HepG2 (cell line): ENCODE measurements around the gene TMEM253. TPM values are rescaled to one million over a fixed set of nuclear protein-coding genes. Genes with fewer than 3 reads are reported as not detected.
A peak's percentile ranks its signal among the peaks of the same experiment; 100 is the strongest.

ENCODE experiments used
- BHLHE40 ChIP-seq: IDR thresholded peaks from 2 replicates; pipeline ENCODE4 v1.6.1; 2011; ENCODE audit warnings: low read length, improper control_type of control experiment
- BRF2 ChIP-seq: sonication (generic); formaldehyde crosslinking; IDR thresholded peaks from 2 replicates; pipeline ENCODE4 v1.8.1; 2022; ENCODE audit warnings: mild to moderate bottlenecking, missing genetic modification reagents
- CSRNP2 ChIP-seq: sonication (generic); formaldehyde crosslinking; conservative IDR thresholded peaks from 2 replicates; pipeline ENCODE4 v1.8.0; 2022; ENCODE audit warnings: low read depth, missing genetic modification reagents
- EHMT2 ChIP-seq: fragments of 200-600 bp; sonication (generic); IDR thresholded peaks from 2 replicates; pipeline ENCODE4 v1.7.0; 2017; ENCODE audit warnings: antibody characterized with exemption, low read depth, low read length, borderline replicate concordance
- ELF1 ChIP-seq: sonication (generic); formaldehyde crosslinking; IDR thresholded peaks from 2 replicates; pipeline ENCODE4 v1.4.0; 2020; ENCODE audit warnings: missing genetic modification reagents
- ETV6 ChIP-seq: sonication (generic); formaldehyde crosslinking; conservative IDR thresholded peaks from 2 replicates; pipeline ENCODE4 v1.4.0; 2020; ENCODE audit warnings: missing genetic modification reagents
- FLYWCH1 ChIP-seq: sonication (generic); formaldehyde crosslinking; IDR thresholded peaks from 2 replicates; pipeline ENCODE4 v1.8.1; 2023; ENCODE audit warnings: mild to moderate bottlenecking, missing genetic modification reagents
- FOXM1 ChIP-seq: sonication (generic); formaldehyde crosslinking; IDR thresholded peaks from 2 replicates; pipeline ENCODE4 v1.5.0; 2020; ENCODE audit warnings: missing genetic modification reagents
- GLI4 ChIP-seq: sonication (generic); formaldehyde crosslinking; IDR thresholded peaks from 2 replicates; pipeline ENCODE4 v1.5.1; 2020; ENCODE audit warnings: missing genetic modification reagents, mild to moderate bottlenecking, moderate library complexity, borderline replicate concordance
- HDAC2 ChIP-seq: sonication (generic); formaldehyde crosslinking; IDR thresholded peaks from 2 replicates; pipeline ENCODE4 v1.4.0; 2020; ENCODE audit warnings: missing genetic modification reagents
- KLF16 ChIP-seq, 2 experiments: sonication (generic) in 1 of 2; formaldehyde crosslinking in 1 of 2; IDR thresholded peaks; 2 replicates each; pipeline versions ENCODE4 v1.6.1 to v1.8.0; 2016 to 2023; ENCODE audit warnings: missing genetic modification reagents in 2 of 2, missing compliant biosample characterization in 1 of 2
- MEIS2 ChIP-seq: sonication (generic); formaldehyde crosslinking; IDR thresholded peaks from 2 replicates; pipeline ENCODE4 v1.9.0; 2021; ENCODE audit warnings: mild to moderate bottlenecking, missing genetic modification reagents
- MLX ChIP-seq: IDR thresholded peaks from 2 replicates; pipeline ENCODE4 v1.6.1; 2016
- POGZ ChIP-seq: sonication (generic); formaldehyde crosslinking; IDR thresholded peaks from 2 replicates; pipeline ENCODE4 v1.4.0; 2020; ENCODE audit warnings: mild to moderate bottlenecking, missing genetic modification reagents
- REL ChIP-seq: sonication (generic); formaldehyde crosslinking; conservative IDR thresholded peaks from 2 replicates; pipeline ENCODE4 v1.8.0; 2022; ENCODE audit warnings: mild to moderate bottlenecking, missing genetic modification reagents, moderate library complexity
- SALL1 ChIP-seq: sonication (generic); formaldehyde crosslinking; IDR thresholded peaks from 2 replicates; pipeline ENCODE4 v1.8.0; 2022; ENCODE audit warnings: mild to moderate bottlenecking, missing genetic modification reagents
- TSC22D2 ChIP-seq: sonication (generic); formaldehyde crosslinking; IDR thresholded peaks from 2 replicates; pipeline ENCODE4 v1.5.1; 2020; ENCODE audit warnings: missing genetic modification reagents, mild to moderate bottlenecking, borderline replicate concordance
- ZFP36 ChIP-seq: fragments of 150-350 bp; IDR thresholded peaks from 2 replicates; pipeline ENCODE4 v1.6.1; 2018; ENCODE audit warnings: borderline replicate concordance, low read length, low read depth; ENCODE audit not compliant: partially characterized antibody
- ZFP37 ChIP-seq: sonication (generic); formaldehyde crosslinking; IDR thresholded peaks from 2 replicates; pipeline ENCODE4 v1.4.0; 2020; ENCODE audit warnings: missing genetic modification reagents, borderline replicate concordance
- ZMYM3 ChIP-seq: sonication (generic); formaldehyde crosslinking; IDR thresholded peaks from 2 replicates; pipeline ENCODE4 v1.5.1; 2020; ENCODE audit warnings: mild to moderate bottlenecking, missing genetic modification reagents
- ZNF451 ChIP-seq: sonication (generic); formaldehyde crosslinking; IDR thresholded peaks from 2 replicates; pipeline ENCODE4 v1.5.0; 2020; ENCODE audit warnings: mild to moderate bottlenecking, missing genetic modification reagents
- ZNF530 ChIP-seq: sonication (generic); formaldehyde crosslinking; IDR thresholded peaks from 2 replicates; pipeline ENCODE4 v1.5.0; 2020; ENCODE audit warnings: low read depth, mild to moderate bottlenecking, missing genetic modification reagents
- ZNF616 ChIP-seq: sonication (generic); formaldehyde crosslinking; IDR thresholded peaks from 2 replicates; pipeline ENCODE4 v1.5.0; 2020; ENCODE audit warnings: low read depth, mild to moderate bottlenecking, missing genetic modification reagents
- ZSCAN30 ChIP-seq: sonication (generic); formaldehyde crosslinking; IDR thresholded peaks from 2 replicates; pipeline ENCODE4 v1.5.0; 2020; ENCODE audit warnings: mild to moderate bottlenecking, missing genetic modification reagents
- polyA plus RNA-seq, 8 experiments: library from polyadenylated mRNA; depleted of rRNA in 3 of 8; stranded (reverse) in 7 of 8; unstranded in 1 of 8; fragments of >200 nt; fragmentation: Illumina TruSeq in 4 of 8; extraction: Trizol in 4 of 8; gene quantifications; 2 replicates each; pipeline versions ENCODE4 v1.2.1 to v1.2.3, GENCODE V29; 2011 to 2016; ENCODE audit warnings: low read depth in 4 of 8, missing spikeins in 1 of 8, mixed read lengths in 1 of 8; ENCODE audit not compliant: insufficient read depth in 1 of 8
- total RNA-seq, 5 experiments: library from RNA; depleted of rRNA; stranded (reverse); fragments of >200 nt; fragmentation: Illumina TruSeq; extraction: Trizol; gene quantifications; 2 replicates each; pipeline ENCODE4 v1.2.3, GENCODE V29; 2016; ENCODE audit warnings: low read depth in 1 of 5
- TF ChIP-seq, protein P1 (sequence below): IDR thresholded peaks from 2 replicates; pipeline ENCODE4 v1.6.1; 2016; ENCODE audit warnings: mild to moderate bottlenecking, missing biosample characterization, missing genetic modification reagents
- TF ChIP-seq, protein P2 (sequence below): conservative IDR thresholded peaks from 2 replicates; pipeline ENCODE4 v1.6.1; 2018; ENCODE audit warnings: missing genetic modification reagents

Gene TMEM253
- total and polyA plus RNA-seq, 2 of the 13 experiments (the other 11 are each of a cell fraction or from before 2014, with no cell fraction given) = 0.29 to 0.45 TPM

- TF ChIP-seq EHMT2 (no peak), POGZ (CRISPR knock-in tag) (no peak), MEIS2 (no peak), GLI4 (CRISPR knock-in tag) (no peak), SALL1 (CRISPR knock-in tag) (peak; percentile 36; the same call in 1 of the 2 replicates), BRF2 (CRISPR knock-in tag) (no peak), ZFP36 (no peak), FLYWCH1 (CRISPR knock-in tag) (no peak), ZNF616 (CRISPR knock-in tag) (no peak), BHLHE40 (no peak), ZMYM3 (peak; percentile 12; the same call in 1 of the 2 replicates), ZSCAN30 (CRISPR knock-in tag) (no peak), KLF16 (CRISPR knock-in tag; IDR thresholded peaks at IDR 0.05) (peak in 1 of 2 experiments; percentile 34; a peak in 1 of 4 replicates), ETV6 (CRISPR knock-in tag) (no peak), ELF1 (no peak), REL (CRISPR knock-in tag) (peak; percentile 97), HDAC2 (CRISPR knock-in tag) (no peak; the same call in 1 of the 2 replicates), TSC22D2 (CRISPR knock-in tag) (no peak; the same call in 1 of the 2 replicates), MLX (CRISPR knock-in tag) (no peak), ZNF530 (CRISPR knock-in tag) (no peak), FOXM1 (CRISPR knock-in tag) (no peak), ZFP37 (CRISPR knock-in tag) (no peak), ZNF451 (CRISPR knock-in tag) (0 out of 2 replicates have a peak, but pooled peaks have one; percentile 48), CSRNP2 (no peak)
- TF ChIP-seq, protein P1, sequence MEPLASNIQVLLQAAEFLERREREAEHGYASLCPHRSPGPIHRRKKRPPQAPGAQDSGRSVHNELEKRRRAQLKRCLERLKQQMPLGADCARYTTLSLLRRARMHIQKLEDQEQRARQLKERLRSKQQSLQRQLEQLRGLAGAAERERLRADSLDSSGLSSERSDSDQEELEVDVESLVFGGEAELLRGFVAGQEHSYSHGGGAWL = peak; percentile 88; the same call in 1 of the 2 replicates
- TF ChIP-seq, protein P2, sequence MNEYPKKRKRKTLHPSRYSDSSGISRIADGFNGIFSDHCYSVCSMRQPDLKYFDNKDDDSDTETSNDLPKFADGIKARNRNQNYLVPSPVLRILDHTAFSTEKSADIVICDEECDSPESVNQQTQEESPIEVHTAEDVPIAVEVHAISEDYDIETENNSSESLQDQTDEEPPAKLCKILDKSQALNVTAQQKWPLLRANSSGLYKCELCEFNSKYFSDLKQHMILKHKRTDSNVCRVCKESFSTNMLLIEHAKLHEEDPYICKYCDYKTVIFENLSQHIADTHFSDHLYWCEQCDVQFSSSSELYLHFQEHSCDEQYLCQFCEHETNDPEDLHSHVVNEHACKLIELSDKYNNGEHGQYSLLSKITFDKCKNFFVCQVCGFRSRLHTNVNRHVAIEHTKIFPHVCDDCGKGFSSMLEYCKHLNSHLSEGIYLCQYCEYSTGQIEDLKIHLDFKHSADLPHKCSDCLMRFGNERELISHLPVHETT (CRISPR knock-in tag) = no peak
Observed at GRCh38 chr14:21071225-21072030, 29.4 kb upstream of the TMEM253 start (continued).
